HG02623 (cell line): Measurements from ENCODE around the gene KRT7.

Source experiments
- ATAC-seq: cut with Tn5 transposase; IDR thresholded peaks from one replicate; pipeline ENCODE4 v1.9.1; 2021; ENCODE audit warnings: moderate library complexity; ENCODE audit not compliant: unreplicated experiment

KRT7 gene

DNA sequence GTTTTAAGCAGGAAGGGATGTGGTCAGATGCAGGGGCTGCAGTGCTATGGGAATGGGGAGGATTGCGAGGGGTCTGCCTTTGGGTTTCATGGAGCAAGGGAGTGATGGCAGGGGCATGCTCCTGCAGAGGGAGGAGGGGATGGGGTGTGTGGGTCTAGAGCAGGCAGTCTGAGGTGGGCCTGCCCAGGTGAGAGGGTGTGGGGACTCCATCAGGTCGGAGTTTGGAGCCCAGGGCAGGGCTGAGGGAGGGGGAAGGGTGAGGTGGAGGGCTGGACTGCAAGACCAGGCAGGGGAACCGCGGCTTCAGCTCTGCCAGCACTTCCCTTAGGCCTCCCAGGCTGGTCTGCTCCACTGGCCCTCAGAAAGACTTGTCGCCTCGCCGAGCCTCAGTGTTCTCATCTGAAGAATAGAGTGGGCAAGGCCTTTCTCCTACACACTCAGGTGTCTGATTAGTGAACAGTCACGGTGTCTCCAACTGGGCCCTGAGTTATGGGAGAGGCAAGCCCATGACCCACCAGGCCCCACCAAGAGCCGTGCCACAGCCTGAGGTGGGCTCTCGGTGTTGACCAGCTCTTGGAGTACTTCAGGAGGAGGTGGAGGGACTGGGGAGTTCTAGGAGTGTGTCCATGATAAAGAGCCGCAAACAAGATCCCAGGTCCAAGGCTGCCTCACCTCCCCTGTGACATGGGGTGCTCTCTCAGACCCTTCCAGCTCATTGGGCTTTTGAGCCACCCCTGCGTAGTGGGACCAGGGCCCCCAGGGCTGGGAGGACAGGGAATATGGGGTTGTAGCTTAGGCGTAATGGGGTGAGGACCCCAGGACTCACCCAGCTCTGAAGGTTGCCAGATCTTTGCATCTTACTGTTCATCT, 21.1 kb upstream of the KRT7 start:
- no peak for ATAC-seq

DNA sequence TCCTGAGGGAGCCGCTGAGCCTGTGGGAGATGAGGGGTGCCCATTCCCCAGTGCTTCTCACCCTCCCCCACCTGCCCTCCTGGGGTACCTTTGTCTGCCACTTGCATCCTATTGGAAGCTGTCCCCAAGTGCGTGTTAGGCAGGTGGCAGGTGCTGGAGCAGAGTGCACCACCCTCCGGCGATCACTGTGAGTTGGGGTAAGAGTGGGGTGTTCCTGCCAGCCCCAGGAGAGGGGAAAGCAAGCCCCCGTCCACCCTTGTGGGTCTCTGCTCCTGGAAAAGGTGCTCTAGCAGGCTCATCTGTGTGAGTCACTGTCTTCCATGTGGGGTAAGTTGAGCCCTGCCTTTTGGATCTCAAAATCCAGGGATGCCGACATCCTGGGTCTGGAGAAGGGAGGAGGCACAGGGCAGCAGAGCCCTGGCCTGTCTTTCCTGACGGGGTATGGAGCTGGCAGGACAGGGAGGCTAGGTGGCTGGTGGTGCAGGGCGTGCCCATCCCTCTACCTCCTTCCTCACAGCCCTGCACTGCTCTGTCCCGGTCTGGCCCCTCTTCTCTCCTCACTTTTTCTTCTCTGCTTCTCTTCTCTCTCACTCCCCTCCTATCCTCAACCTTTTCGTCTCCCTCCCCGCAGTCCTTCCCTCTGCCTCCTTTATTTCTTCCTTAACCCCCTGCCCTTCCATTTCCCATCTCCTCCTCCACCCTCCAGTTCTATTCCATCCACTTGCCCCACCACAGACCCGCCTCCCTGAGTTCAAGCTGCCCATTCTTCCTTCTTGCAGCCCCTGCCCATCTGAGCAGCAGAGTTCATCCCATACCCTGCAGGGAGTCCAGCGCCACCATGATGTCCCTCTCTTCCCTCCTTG, 20.1 kb upstream of the KRT7 start:
- ATAC-seq = no peak

DNA sequence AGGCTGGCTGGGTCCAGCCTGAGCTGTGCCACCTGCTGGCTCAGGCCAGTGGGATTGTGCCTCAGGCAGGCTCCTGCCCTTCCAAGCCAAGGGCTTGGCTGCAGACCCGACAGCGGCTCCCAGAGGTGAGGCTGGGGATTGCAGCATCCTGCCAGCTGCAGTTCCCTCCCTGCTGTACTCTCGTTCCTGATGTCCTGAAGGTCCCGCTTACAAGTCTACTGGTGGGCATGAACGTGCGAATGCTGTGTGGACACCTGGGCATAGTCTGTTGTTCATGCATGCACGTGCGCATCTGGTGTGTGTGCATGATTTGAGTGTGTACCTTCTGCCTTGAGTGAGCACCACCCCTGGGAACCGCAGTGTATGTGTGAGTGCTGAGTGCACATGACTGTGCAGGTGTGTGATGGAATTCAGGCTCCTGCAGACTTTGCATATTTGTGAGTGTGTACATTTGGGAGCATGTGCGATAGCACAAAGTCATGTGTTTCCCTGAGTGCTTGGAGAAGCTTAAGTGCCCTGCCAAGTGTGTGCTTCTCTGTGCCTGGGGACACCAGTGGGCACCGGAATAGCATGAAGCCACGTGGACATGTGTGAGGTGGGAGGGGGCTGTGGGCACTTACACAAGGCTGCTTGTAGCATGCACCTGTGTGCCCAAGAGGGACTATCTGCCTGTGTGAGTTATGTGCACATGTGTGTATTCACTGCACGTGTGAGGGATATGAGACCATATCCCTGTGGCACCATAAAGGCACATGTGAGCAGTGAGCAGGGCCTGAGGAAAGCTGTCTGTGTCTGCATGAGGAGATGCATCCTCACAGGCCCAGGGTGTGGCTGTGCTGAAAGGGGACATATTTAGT, 19.3 kb upstream of the KRT7 start:
- ATAC-seq = no peak

DNA sequence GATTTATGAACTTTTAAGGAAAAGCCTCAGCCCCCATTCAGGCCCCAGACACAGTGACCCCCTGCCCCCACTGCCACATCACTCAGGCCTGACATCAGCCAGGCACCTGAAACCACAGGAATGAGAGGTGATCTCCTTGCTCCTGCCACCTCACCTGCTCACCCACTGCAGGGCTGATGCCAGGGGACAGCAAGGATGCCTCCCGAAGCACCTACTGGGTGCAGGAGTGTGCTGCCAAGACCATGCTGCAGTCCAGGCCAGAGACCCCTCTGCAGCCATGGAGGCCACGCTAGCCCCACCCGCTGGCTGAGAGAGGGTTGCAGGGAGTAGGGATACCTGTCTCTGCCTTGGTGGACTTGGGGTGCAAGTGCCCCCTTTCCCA, 18.6 kb upstream of the KRT7 start:
- no peak for ATAC-seq

DNA sequence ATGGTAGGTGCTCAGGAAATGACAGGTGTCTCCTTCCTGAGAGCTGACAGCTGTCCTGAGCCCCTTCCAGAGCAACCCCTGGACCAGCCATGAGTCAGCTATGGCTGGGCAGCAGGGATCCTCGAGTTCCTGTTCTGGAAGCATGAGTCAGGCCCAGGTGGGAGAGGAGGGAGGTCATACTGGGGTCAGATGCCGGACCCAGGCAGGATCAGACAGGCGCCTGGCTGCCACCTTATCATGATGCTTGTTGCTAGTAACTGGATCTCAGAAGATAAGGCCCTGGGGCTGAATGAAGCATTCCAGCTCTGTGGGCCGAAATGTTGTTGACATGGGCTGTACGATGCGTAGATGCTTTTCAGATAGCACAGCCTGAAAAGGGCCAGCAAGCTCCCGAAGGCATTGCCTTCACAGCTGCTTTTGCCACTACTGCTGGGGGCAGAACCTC, 17.4 kb upstream of the KRT7 start:
- ATAC-seq = no peak

DNA sequence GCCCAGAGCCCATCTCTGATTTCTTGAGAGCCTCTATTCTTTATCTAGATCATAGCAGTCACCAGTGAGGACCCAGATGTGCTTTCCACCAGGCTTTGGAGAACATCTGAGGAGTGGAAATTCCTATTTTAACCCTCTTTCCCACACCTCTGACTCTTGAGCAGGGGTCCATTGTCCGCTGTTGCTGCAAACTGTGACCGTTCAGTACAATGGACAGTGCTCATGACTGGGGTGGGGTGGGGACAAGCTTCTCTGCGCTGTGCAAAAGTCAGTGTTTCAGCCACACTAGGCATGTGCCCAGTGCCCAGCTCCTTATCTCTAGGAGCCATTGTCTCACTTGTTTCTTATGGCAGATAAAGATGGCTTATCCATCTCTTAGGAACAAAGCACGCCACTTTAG, 16.9 kb upstream of the KRT7 start:
- ATAC-seq = no peak

DNA sequence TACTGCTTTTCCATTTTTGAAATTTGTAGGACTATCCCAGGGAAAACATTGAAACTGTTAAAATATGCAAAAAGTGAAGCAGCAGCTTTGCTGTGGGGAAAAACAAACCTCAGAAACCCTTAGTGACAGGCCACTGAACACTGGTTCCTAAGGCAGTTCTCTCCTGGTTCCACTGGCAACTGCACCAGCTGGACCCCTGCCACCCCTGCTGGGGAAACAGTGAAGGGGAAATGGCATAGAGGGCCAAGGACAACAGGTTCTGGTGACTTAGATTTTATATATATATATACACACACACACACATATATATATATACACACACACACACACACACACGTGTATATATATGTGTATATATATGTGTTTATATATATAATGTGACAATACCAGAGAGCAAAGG, 16.2 kb upstream of the KRT7 start:
- ATAC-seq = no peak

DNA sequence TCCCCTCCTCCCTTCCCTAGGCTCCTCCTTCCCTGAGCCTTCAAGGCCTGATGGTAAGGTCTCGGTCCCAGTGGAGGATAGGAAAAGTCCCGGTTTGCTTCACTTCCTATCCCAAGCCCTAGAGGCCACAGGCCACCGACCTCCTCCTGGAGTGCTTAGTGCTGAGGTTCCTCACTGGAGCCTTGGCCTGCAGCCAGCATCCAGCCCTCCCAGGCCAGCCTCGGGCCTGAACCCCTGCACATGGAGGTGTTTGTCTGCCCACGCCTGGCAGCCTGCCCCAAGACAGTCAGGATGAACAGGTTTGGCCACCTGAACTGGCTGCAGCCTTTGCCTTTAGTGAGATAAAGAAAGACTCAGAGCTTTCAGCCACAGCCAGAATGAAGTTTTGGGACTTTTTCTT, 15.8 kb upstream of the KRT7 start:
- no peak for ATAC-seq

DNA sequence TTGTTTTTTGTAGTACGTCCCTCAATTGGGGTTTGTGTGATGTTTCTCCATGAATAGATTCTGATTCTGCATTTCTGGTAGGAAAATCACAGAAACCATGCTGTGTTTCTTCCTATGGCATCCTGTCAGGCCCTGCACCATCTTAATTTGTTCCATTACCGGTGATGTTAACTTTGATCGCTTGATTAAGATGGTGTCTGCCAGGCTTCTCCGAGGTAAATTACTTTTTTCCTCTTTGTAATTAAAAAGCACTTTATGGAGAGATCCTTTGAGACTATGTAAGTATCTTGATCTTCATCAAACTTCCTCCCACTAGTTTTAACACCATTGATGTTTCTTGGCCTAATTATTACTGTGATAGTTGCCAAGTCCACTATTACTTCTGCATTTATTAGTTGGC, 15.0 kb upstream of the KRT7 start:
- ATAC-seq = no peak

DNA sequence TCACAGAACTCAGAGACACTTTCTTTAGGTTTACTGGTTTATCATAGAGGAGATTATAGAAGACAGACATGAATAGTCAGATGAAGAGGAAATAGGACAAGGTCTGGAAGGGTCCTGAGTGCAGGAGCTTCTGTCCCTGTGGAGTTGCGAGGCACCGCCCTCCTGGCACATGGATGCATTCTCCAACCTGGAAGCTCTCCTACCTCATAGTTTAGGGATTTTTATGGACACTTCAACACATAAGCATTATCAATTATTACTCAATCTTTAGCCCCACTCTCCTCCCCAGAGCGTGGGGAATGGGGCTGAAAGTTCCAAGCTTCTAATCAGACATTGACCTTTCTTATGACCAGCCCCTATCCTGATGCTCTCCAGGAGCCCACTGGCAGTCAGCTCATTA, 12.6 kb upstream of the KRT7 start:
- ATAC-seq = no peak

DNA sequence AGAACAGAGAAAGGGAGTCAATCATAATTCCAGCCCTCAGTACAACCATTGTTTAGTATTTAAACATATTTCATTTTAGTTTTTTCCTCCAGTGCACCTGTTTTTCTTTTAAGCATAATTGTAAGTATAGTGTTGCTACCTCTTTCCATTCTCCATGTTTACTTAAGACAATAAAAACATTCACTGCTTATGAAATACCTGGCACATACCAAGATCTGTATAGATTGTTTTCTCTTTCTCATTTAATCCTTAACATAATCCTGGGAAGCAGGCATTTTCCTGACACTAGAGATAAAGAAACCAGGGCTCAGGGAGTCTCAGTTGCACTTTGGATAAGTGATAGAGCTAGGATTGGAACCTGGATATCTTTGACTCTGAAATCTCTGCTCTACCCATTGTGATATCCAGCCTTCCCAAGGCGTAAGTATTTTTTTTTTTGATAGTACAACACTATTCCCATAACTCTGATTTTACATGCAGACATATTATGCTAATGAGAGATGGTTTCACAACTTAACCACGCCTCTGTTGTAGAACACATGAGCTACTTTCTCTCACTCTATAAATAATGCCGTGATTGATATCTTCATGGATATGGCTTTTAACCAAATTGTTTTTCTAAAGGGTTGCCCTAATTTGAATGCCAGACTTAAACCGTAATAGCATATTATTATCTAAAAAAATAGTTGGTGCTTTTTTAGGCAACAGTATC, 11.8 kb upstream of the KRT7 start:
- no peak for ATAC-seq

DNA sequence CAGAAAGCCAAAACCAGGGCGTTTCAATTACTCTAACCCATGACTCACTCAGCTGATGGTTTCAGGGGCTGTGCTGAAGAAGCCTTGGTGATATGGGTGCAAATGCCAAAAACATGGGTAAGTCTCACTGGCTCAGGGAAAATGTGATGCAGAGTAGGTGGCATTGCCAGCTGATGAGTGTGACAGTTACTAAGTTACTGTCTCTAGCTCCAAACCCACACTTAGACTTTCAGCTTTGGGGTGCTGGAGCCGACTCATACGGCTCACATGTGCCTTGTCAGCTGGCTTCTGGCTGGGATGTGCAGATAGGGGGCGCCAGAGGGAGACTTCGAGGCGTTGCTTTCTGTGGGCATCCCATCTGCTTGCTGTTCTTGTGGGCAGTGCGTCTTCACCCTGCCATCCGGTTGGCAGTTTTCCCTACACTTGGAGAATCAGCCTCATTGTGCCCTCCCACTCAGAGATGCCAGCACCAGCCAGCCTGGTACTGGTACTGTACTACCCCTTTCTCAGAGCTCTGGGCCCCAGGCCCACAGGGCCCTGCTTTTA, 11.1 kb upstream of the KRT7 start:
- ATAC-seq = no peak

DNA sequence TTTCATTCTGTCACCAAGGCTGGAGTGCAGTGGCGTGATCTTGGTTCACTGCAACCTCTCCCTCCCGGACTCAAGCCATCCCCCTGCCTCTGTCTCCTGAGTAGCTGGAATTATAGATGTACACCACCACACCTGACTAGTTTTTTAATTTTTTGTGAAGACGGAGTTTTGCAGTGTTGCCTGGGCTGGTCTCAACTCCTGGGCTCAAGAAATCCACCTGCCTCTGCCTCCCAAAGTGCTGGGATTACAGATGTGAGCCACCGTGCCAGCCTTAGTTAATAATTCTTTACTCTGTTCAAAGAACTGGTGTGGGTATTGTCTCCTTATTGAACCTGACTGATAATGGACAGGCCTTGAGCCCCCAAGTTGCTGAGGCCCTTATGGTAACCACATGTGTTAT, 10.4 kb upstream of the KRT7 start:
- ATAC-seq = no peak

DNA sequence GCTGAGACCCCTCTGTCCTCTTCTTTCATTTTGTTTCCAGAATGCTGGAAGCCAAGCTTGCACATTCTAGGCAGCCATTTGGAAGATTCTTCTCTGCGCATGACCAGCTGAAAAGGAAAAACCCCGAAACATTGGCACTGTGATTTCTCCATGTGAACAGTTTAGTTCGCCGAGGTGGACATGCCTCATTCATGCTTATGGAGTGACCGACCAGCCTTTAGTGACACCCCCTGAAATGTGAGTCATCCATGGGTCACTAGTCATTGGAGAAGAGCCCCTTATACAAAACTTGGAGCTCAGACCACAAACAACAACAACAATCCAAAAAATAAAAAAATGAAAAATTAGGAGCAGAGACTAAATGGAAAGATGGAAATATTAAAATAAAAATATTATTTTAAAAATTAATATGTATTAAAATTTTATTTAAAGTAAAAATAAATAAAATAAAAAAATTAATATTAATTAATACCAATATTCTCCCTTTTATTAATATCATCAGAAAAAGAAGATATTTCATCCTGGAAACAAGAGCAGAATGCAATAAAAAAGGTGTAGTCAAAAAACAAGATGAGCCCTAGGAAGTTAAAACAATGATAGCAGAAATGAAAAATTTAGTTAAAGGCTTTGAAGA, 9.5 kb upstream of the KRT7 start:
- no peak for ATAC-seq

DNA sequence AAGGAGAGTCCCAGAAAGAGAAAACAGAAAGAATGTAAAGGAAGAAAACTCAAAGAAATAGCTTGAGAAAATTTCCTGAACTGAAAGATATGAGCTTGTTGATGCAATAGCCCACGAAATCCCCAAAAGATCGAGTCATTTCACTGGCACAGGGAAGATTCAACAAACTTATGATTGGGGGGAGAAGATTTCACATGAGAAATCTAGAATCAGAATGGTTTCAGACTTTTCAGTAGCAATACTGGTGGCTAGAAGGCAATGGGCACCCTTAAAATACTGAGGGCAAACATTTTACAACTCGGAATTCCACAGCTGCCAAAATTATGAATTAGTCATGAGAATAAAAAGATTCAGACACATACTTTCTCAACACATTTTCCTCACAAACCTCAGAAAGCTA, 8.9 kb upstream of the KRT7 start:
- no peak for ATAC-seq

DNA sequence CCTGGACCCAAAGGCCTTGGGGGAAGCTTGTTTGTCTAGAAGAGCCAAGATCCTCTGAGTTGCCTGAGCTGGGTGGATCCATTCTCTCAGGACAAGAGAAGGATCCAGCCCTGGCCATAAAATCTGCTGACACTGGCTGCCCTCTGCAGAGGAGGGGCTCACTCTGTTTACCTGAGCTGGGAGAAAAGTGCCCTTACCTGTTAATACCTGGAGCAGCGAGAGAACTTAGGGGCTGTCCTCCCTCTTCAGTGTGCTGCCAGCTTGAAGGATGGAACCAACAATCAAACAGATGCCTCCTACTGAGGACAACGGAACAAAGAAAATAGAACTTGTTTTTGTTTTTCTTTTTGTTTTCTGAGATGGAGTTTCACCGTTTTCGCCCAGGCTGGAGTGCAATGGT, 7.3 kb upstream of the KRT7 start:
- ATAC-seq = no peak

DNA sequence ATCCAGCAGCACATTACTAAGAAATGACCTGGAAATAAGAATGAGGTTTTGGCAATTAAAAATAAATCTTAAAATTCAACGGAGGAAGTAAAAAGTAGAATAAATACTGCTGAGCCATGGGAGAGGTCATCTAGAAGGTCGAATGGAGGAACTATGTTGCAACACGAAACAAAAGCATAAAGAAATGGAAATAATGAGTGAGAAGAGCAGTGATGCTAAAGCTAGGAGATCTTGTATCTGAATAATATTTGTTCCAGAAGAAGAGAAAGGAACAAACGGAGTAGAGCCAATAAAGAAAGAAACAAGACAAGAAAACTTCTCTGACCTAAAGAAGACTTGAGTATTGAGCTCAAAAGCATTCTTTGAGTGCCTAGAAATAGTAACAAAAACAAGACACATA, 6.6 kb upstream of the KRT7 start:
- ATAC-seq = no peak

DNA sequence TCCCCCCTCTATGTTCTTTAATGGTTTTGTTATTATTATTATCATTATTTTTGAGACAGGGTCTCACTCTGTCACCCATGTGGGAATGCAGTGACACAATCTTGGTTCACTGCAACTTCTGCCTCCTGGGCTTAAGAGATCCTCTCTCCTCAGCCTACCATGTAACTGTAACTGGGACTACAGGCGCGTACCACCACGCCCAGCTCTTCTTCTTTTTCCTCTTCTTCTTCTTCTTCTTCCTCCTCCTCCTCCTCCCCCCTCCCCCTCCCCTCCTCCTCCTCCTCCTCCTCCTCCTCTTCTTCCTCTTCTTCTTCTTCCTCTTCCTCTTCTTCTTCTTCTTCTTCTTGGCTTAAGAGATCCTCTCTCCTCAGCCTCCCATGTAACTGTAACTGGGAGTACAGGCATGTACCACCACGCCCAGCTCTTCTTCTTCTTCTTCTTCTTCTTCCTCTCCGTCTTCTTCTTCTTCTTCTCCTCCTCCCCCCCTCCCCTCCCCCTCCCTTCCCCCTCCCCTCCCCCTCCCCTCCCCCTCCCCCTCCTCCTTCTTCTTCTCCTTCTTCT, 5.4 kb upstream of the KRT7 start:
- no peak for ATAC-seq

DNA sequence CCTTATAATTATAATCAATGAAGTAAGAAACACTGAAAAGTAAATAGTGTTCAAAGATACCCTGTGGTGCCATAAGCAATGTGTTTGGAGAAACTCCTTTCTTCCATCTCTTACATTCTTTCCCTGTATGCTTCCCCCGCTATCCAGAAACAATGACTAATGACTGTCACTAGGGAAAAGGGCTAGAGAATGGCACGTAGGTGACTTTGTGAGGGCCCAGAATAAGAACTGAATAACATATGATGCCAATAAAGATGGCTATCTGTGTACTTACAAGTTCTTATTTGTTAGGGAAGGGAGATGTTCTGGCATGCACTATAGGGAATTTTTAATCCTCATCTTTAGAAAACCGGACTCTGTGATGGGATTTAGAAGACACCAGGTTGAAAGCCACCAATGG, 4.7 kb upstream of the KRT7 start:
- ATAC-seq = no peak

DNA sequence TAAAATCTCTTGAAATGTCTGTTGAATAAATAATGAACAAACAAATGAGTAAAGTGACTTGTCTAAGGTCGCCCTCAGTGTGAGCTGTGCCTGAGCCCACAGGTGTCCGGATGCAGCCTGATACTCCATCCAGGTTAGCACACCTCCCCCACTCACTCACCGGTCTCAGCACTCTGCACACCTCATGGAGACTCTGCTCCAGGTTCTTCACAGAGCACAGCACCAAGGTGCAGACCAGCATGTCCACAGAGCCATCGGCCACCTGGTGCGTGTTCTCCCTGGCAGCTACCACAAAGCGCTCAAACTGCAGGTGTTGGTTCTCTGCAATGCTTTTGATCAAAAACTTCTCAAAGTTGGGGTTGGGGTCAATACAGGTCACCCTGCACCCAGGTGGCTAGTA, 4.1 kb upstream of the KRT7 start:
- no peak for ATAC-seq
